Measurements from ENCODE around the gene LRRC4C.

Gene LRRC4C

DNA sequence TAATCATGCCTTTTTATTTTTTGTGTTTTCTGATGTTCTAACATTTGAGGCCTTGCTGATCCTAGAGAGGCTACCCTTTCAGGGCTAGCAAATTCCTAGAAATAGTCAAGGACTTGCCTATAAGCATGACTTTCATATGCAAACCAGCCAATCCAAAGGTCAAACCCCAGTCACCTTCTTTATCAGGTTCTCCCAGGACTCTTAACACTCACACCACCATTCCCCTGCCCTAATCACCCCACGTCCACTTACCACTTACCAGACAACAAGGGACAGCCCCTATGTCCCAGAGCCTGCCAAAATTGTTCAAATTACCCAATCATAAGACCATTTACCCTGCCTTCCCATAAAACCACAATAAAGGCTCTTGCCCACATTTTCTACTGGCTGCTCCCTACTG, 1339.8 kb downstream of the LRRC4C start:
- no peak overlapping the region for H3K4me3 ChIP-seq
- no peak overlapping the region for H3K27ac ChIP-seq

DNA sequence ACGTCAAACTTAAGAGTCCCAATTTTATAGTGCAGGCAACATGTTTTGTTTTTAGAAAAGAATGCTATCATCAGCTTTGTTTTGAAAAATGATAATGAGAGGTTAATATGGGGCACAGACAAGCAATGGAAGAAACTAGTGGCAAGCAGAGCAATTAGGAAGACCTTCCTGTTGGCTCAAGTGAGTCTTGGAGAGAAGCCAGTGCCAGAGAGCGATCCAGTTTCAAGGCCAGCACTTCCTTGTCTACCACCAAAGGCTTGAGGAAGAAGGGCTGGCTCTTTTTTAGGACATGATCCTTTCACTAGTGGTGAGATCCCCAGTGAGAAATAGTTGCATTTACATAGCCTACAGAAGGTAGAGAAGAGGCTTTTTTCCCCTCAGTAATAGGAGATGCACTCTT, 1340.7 kb downstream of the LRRC4C start:
- no peak overlapping the region for H3K4me3 ChIP-seq
- no peak overlapping the region for H3K27ac ChIP-seq

DNA sequence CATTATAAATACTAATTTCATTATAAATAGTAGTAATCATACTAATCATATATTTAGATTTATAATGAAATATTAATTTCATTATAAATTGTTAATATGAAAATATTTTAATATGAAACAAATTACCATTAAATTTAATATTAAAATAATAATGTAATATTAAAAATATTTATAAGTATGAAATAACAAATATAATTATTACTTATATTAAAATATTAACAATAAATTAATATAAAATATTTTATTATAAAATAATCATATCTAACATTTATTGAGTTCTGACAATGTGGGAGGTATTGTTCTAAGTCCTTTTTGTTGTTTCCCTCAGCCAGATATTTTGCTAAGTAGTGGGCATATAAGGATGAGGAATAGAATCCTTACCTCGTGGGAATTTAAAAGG, 1341.4 kb downstream of the LRRC4C start:
- H3K4me3 ChIP-seq = no peak overlapping the region
- H3K27ac ChIP-seq = no peak overlapping the region

DNA sequence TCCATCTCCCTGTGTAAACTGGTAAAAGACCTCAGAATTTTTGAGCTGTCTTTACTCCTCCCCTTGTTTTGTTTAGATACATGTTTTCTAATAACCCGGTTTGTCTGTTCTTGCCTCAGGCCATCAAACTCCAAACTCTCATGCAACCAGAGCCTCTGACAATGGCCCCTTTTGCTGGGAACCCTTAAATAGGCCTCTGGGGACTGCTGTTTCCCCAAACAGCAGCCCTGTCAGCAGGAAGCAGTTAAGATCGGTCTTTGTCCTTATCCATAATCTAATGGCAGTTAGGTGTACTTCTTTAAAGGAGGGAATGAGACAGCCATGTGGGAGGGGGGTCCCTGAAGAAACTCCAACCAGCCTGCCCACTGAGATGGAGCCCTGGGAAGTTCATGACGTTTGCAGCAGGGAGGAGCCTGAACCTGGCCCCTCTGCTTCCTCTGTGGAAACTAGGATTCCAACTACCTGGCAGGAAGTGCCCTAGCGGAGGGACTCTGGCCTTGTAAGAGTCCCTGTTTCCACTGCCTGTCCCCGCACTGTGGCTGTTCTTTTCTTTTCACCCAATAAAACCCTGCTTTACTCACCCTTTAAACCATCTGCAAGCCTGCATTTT, 1354.4 kb downstream of the LRRC4C start:
- Histone ChIP-seq H3K4me3 (no peak overlapping the region), H3K27ac (no peak overlapping the region)

DNA sequence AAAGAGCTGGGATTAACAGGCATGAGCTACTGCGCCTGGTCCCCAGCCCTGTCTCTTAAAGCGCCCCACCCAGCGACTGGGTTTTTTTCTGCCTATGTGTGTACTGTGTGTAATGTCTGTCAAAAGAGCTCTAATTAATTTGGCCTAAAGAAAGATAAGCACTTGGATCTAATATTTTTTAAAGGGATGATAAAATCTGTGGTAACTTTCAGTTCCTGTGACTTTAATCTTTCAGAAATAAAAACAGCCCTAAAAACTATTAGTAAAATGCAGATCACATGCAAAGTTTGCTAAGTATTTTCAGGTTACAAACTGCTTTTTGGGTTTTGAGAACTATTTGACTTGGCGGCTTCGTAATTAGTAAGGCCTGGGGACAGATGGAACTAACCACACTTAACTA, 1358.7 kb downstream of the LRRC4C start:
- Histone ChIP-seq H3K4me3 (no peak overlapping the region), H3K27ac (no peak overlapping the region)

DNA sequence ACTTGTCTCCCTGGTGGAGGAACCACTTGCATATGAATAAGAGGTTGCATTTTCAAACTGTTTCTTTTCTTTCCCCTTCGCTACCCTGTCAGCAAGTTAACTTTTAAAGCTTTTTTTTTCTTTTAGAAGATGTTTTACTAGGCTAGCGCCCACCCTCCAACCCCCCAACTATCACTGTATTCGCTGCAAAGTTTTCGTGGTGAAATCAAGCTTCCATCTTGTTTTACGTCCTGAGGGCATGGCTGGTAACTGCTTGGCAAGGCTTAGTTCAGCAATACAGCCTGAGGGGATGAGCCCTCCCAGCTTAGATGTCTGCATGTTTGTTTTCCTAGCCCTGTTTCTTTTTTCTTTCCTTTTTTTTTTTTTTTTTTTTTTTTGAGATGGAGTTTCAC, 1359.3 kb downstream of the LRRC4C start:
- H3K27ac ChIP-seq = no peak overlapping the region

DNA sequence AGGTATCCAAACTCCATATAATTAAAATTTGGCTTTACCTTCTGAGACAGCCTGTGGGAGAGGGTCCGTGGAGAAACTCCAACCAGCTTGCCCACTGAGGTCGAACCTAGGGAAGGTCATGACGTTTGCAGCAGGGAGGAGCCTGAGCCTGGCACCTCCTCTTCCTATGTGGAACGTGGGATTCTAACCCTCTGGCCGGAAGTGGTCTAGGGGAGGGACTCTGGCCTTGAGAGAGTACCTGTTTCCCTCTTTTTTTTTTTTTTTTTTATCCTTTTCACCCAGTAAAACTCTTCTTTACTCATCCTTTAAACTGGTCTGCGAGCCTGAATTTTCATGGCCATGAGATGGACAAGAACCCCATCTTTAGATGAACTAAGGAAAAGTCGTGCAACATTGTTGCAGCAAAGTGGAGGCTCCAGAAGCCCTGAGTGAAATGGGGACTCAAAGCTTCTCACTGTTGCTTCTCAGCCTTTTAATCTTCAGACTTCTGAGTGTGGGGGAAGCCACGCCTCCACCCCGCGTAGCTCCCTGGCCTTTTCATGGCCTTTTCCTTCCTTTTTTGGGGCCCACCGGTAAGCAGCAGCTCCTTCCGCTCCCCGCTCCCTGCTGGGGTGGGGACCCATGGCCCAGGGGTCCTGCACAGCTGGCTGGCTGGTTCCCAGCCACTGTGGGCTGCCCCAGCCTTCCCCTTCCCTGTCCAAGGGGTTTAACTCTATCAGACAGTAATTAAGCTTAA, 1359.9 kb downstream of the LRRC4C start:
- Histone ChIP-seq H3K27ac (no peak overlapping the region), H3K4me3 (no peak overlapping the region)

More for the DNA sequence above, 1359.3 kb downstream of the LRRC4C start:
- no peak overlapping the region for H3K4me3 ChIP-seq

DNA sequence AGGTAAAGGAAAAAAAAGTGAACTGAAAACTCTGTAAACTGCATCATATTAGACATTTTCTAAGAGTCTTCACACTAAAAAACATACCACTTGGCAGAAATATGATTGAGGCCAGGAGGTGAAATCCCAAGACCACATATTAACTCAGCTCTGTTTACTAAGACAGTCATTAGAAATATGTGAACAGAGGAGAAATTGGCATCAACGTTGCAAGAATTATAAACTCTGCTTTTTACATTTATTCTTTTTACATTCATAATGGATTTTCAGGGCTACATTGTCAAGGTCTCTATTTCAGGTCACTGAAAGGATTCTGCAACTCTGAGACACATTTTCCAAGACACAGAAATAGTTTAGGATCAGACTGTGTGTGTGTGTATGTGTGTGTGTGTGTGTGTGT, 1364.0 kb downstream of the LRRC4C start:
- H3K27ac ChIP-seq = no peak overlapping the region
- no peak overlapping the region for H3K4me3 ChIP-seq

DNA sequence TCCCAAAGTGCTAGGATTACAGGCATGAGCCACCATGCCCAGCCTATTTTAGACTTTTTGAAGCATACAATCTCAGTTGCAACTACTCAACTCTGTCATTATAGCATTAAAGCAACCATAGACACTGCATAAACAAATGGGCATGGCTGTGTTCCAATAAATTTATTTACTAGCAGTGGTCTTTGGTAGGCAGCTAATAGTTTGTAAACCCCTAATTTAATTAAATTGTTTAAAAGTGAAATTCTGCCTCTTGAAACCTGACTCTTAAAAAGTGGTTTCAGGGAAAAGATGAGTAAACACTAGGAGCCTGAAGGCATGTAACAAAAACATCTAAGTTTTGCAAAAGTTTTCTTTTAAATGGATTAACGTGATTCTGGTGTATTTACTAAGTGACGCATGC, 1364.5 kb downstream of the LRRC4C start:
- H3K27ac ChIP-seq = no peak overlapping the region
- H3K4me3 ChIP-seq = no peak overlapping the region

DNA sequence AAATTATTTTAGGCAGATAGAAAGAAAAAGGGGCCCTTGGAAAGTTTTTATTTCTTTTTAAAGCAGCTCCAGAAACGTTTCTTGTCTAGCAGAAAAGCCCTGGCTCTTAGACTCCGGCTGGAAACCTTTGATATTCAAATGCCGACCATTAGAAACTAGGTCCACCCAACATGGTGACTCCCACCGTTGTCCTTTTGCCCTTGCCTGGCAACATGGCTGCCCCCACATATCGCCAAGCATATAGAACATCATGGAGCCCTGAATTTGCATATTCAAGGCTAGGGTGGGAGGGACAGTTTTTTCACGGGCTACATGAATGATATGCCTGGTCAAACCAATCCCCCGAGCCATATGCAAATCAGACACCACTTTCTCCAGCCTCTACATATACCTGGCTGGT, 1379.0 kb downstream of the LRRC4C start:
- no peak overlapping the region for H3K4me3 ChIP-seq
- no peak overlapping the region for H3K27ac ChIP-seq

Data from skin epidermis (tissue), 12 donors.